ENCODE measurements around the gene SLC7A14. TPM values are rescaled to one million over a fixed set of nuclear protein-coding genes. Genes with fewer than 3 reads are reported as not detected.

Gene SLC7A14
- total RNA-seq, 1 donor from 2014 or later: not detected

- Mint-ChIP-seq H3K4me1 (no peaks in the 10 kb centered on the region), H3K4me3 (no peak overlapping the region), H3K9me3 (no peaks in the 10 kb centered on the region), H3K27ac (no peak overlapping the region), H3K36me3 (ENCODE audit: low read depth) (no peaks in the 10 kb centered on the region), H3K27me3 (peaks cover 23% of the 10 kb centered on the region)
- CTCF ChIA-PET: no interaction called here
- POLR2A ChIA-PET: no interaction called here
- DNase-seq: no peak
- intact Hi-C loops (cut with micrococcal nuclease): no loop called here
- TF ChIP-seq, protein P1, sequence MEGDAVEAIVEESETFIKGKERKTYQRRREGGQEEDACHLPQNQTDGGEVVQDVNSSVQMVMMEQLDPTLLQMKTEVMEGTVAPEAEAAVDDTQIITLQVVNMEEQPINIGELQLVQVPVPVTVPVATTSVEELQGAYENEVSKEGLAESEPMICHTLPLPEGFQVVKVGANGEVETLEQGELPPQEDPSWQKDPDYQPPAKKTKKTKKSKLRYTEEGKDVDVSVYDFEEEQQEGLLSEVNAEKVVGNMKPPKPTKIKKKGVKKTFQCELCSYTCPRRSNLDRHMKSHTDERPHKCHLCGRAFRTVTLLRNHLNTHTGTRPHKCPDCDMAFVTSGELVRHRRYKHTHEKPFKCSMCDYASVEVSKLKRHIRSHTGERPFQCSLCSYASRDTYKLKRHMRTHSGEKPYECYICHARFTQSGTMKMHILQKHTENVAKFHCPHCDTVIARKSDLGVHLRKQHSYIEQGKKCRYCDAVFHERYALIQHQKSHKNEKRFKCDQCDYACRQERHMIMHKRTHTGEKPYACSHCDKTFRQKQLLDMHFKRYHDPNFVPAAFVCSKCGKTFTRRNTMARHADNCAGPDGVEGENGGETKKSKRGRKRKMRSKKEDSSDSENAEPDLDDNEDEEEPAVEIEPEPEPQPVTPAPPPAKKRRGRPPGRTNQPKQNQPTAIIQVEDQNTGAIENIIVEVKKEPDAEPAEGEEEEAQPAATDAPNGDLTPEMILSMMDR (IDR thresholded peaks at IDR 0.05): no peak
- ATAC-seq (ENCODE audit: low read depth): no peak
These were observed 108.5 kb downstream of the SLC7A14 start for GRCh38 chr3:170477395-170477794.

DNA sequence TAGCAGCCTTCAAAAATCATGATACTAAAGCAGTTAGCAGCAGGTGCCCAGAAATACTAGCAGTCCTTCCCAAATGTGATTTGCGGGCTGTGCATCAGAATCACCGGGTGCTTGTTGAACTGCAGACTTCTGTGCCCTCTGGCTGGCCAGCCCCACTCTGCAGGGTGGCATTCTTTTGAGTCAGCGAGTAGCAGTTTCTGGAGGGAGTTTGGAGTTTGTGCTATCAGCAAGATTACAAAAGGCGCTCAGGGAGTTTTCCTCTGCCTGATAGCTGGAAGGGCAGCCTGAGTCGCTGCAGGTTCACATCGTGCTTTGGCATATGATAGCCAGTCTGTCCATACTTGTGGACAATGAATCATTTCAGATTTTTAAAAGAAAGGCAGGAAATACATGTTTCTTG is 109.6 kb downstream of the SLC7A14 start:
- Mint-ChIP-seq H3K4me3 (no peak overlapping the region), H3K27me3 (peaks cover 23% of the 10 kb centered on the region), H3K9me3 (no peaks in the 10 kb centered on the region), H3K27ac (no peak overlapping the region), H3K36me3 (ENCODE audit: low read depth) (no peaks in the 10 kb centered on the region), H3K4me1 (no peaks in the 10 kb centered on the region)
- CTCF ChIA-PET: no interaction called here
- no peak for DNase-seq
- ATAC-seq (ENCODE audit: low read depth): no peak
- POLR2A ChIA-PET: no interaction called here
- TF ChIP-seq, protein P1 (IDR thresholded peaks at IDR 0.05): no peak
- intact Hi-C loops (cut with micrococcal nuclease): no loop called here

- CTCF ChIA-PET: no interaction called here
- intact Hi-C loops (cut with micrococcal nuclease): no loop called here
- TF ChIP-seq, protein P1 (IDR thresholded peaks at IDR 0.05): no peak
- Mint-ChIP-seq H3K4me1 (no peaks in the 10 kb centered on the region), H3K9me3 (no peaks in the 10 kb centered on the region), H3K27me3 (peaks cover 24% of the 10 kb centered on the region), H3K4me3 (no peak overlapping the region), H3K36me3 (ENCODE audit: low read depth) (no peaks in the 10 kb centered on the region), H3K27ac (no peak overlapping the region)
- ATAC-seq (ENCODE audit: low read depth): no peak
- DNase-seq: no peak
- POLR2A ChIA-PET: no interaction called here
These were observed 110.7 kb downstream of the SLC7A14 start for GRCh38 chr3:170475092-170475685.

DNA sequence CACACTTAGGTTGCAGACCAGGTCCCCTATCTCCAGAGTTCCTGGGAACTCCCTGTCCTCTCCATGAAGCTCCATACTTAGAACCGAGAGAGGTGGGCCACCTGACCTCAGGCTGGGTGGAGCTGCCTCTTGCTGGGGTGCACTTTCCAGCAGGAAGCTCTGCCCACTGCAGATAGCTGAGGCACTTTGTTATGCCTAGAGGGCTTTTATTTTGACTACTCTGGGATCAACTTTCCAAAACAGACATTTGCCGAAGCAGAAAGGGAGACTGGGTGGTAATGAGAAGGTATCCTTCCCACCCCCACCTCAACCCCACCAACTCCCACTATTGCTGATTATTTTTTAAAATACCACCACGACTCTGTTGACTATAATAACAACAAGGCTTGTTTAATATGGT is 112.5 kb downstream of the SLC7A14 start:
- ChIA-PET CTCF (no interaction called here), POLR2A (no interaction called here)
- Mint-ChIP-seq H3K4me3 (no peak overlapping the region), H3K27ac (no peak overlapping the region), H3K36me3 (ENCODE audit: low read depth) (no peaks in the 10 kb centered on the region), H3K9me3 (no peaks in the 10 kb centered on the region), H3K27me3 (peaks cover 26% of the 10 kb centered on the region), H3K4me1 (no peaks in the 10 kb centered on the region)
- DNase-seq (no peak), ATAC-seq (ENCODE audit: low read depth) (no peak)
- intact Hi-C loops (cut with micrococcal nuclease): no loop called here
- TF ChIP-seq, protein P1 (IDR thresholded peaks at IDR 0.05): no peak

DNA sequence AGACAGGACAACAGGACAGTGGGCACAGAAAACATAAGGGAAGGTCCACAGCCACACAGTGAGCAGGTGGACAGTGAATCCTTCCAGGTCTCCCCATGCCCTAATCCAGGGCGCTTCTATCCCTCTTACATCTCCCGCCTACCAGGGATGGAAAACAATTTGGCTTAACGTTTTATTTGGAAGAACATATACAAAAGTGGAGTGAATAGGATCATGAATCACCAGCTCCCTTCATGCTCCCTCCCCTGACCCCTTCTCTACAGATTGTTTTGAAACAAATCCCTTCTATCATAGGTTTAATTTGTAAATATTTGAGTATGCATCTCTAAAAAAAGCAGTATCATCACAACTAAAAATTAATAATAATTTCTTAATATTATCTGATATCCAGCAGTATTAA is 114.7 kb downstream of the SLC7A14 start:
- ChIA-PET POLR2A (no interaction called here), CTCF (no interaction called here)
- TF ChIP-seq, protein P1 (IDR thresholded peaks at IDR 0.05): no peak
- Mint-ChIP-seq H3K27ac (no peak overlapping the region), H3K27me3 (peaks cover 32% of the 10 kb centered on the region), H3K36me3 (ENCODE audit: low read depth) (no peaks in the 10 kb centered on the region), H3K4me3 (no peak overlapping the region), H3K9me3 (no peaks in the 10 kb centered on the region), H3K4me1 (no peaks in the 10 kb centered on the region)
- no peak for ATAC-seq (ENCODE audit: low read depth)
- intact Hi-C loops (cut with micrococcal nuclease): no loop called here
- DNase-seq: no peak

Measured in activated B cell treated with CpG ODN at 0.5 μM for 24 hours (primary cell).